ENCODE measurements around the gene AGL. TPM values are rescaled to one million over a fixed set of nuclear protein-coding genes. Genes with fewer than 3 reads are reported as not detected.
A peak's percentile ranks its signal among the peaks of the same experiment; 100 is the strongest.

The AGL gene
- total and polyA plus RNA-seq, 2 of the 13 experiments (the other 11 are each of a cell fraction or from before 2014, with no cell fraction given) = 4.3 to 13.1 TPM

GRCh38 chr1:99849744-99850458 lies at the start of gene AGL (continued):
- TF ChIP-seq CHD2 (IDR thresholded peaks at IDR 0.05; ENCODE audit: low read depth, low read length) (peak; percentile 97), ZNF160 (CRISPR knock-in tag; IDR thresholded peaks at IDR 0.05) (peak; percentile 22; the same call in 1 of the 2 replicates), GFI1 (CRISPR knock-in tag; IDR thresholded peaks at IDR 0.05; ENCODE audit: borderline replicate concordance) (peak; percentile 71; the same call in 1 of the 2 replicates), ZSCAN22 (CRISPR knock-in tag; IDR thresholded peaks at IDR 0.05) (0 out of 2 replicates have a peak, but pooled peaks have one; percentile 48), ERF (CRISPR knock-in tag; IDR thresholded peaks at IDR 0.05) (peak; percentile 80), MYC (CRISPR knock-in tag; IDR thresholded peaks at IDR 0.05; ENCODE audit: borderline replicate concordance) (peak; percentile 96), NBN (conservative IDR thresholded peaks at IDR 0.05) (no peak), ZNF280B (CRISPR knock-in tag; IDR thresholded peaks at IDR 0.05; ENCODE audit: borderline replicate concordance) (0 out of 2 replicates have a peak, but pooled peaks have one; percentile 51), ZMYM2 (CRISPR knock-in tag; IDR thresholded peaks at IDR 0.05) (peak; percentile 65; the same call in 1 of the 2 replicates), ZNF556 (CRISPR knock-in tag; IDR thresholded peaks at IDR 0.05; ENCODE audit: borderline replicate concordance) (peak; percentile 89), ZNF724P (CRISPR knock-in tag; IDR thresholded peaks at IDR 0.05; ENCODE audit: borderline replicate concordance) (peak; percentile 56; the same call in 1 of the 2 replicates), ZNF383 (CRISPR knock-in tag; IDR thresholded peaks at IDR 0.05; ENCODE audit: borderline replicate concordance) (no peak), CHCHD3 (CRISPR knock-in tag; IDR thresholded peaks at IDR 0.05) (no peak), SOX13 (IDR thresholded peaks at IDR 0.05) (no peak), SOX13 (CRISPR knock-in tag; conservative IDR thresholded peaks at IDR 0.05 in 1 of 2, IDR thresholded peaks at IDR 0.05 in 1 of 2) (peak in 1 of 2 experiments; percentile 28; a peak in 1 of 4 replicates), MXD4 (CRISPR knock-in tag; IDR thresholded peaks at IDR 0.05) (0 out of 2 replicates have a peak, but pooled peaks have one; percentile 46), ZNF331 (CRISPR knock-in tag; IDR thresholded peaks at IDR 0.05) (peak; percentile 78), ZNF605 (CRISPR knock-in tag; IDR thresholded peaks at IDR 0.05) (peak; percentile 91), MED13 (CRISPR knock-in tag; IDR thresholded peaks at IDR 0.05) (peak; percentile 55; the same call in 1 of the 2 replicates), ZNF7 (CRISPR knock-in tag; IDR thresholded peaks at IDR 0.05) (no peak), FOXK1 (CRISPR knock-in tag; IDR thresholded peaks at IDR 0.05; ENCODE audit: borderline replicate concordance, low read depth) (peak; percentile 52; the same call in 1 of the 2 replicates)
- TF ChIP-seq, protein P1, sequence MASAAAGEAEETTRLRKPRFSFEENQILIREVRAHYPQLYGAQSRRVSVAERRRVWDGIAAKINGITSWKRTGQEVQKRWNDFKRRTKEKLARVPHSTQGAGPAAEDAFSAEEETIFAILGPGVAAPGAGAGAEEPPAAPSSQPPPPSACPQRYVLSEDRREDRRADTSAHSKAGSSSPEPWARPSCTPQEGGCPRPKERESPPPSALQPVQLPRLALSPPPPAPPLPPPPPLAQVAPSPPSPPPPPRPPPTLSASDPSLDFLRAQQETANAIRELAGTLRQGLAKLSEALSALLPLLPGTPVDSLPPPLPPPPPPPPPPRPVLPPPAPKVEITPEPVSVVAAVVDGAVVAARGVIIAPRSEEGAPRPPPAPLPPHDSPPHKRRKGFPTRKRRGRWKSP (CRISPR knock-in tag; IDR thresholded peaks at IDR 0.05) = 0 out of 2 replicates have a peak, but pooled peaks have one; percentile 72
- TF ChIP-seq, protein P2, sequence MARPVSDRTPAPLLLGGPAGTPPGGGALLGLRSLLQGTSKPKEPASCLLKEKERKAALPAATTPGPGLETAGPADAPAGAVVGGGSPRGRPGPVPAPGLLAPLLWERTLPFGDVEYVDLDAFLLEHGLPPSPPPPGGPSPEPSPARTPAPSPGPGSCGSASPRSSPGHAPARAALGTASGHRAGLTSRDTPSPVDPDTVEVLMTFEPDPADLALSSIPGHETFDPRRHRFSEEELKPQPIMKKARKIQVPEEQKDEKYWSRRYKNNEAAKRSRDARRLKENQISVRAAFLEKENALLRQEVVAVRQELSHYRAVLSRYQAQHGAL (CRISPR knock-in tag; IDR thresholded peaks at IDR 0.05; ENCODE audit: not compliant biosample characterization) = peak; percentile 81
- TF ChIP-seq, protein P3, sequence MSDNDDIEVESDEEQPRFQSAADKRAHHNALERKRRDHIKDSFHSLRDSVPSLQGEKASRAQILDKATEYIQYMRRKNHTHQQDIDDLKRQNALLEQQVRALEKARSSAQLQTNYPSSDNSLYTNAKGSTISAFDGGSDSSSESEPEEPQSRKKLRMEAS (IDR thresholded peaks at IDR 0.05) = peak; percentile 60

All from HepG2 (cell line).